ENCODE data around the gene EGLN2.
A peak's percentile ranks its signal among the peaks of the same experiment; 100 is the strongest.
"Not testable (repeated sequence)": the region's sequence is repeated elsewhere in the genome, so short reads cannot be mapped to it uniquely, and the experiment has no call there.

EGLN2 gene

GRCh38 chr19:40776932-40777644 lies 21.9 kb upstream of the EGLN2 start:
- DNase-seq = peak; percentile 39 to 77 (median 60)

GRCh38 chr19:40777645-40777936 lies 21.4 kb upstream of the EGLN2 start:
- DNase-seq = no peak

- DNase-seq = peak; percentile 98 to 100 (median 98)
Observed at GRCh38 chr19:40777937-40778705, 20.9 kb upstream of the EGLN2 start, which contains the start of gene RAB4B. TSS of gene RAB4B (plus strand) at chr19:40778247. CDS start at chr19:40778376, 129 bp downstream.

GRCh38 chr19:40778706-40779284 lies 20.2 kb upstream of the EGLN2 start:
- no peak for DNase-seq

GRCh38 chr19:40780582-40780981 lies 18.4 kb upstream of the EGLN2 start:
- DNase-seq = no peak

GRCh38 chr19:40781140-40781539 lies 17.9 kb upstream of the EGLN2 start:
- DNase-seq = no peak

GRCh38 chr19:40783711-40784110 lies 15.3 kb upstream of the EGLN2 start:
- DNase-seq = no peak

GRCh38 chr19:40784146-40784545 lies 14.8 kb upstream of the EGLN2 start:
- not testable (repeated sequence) for DNase-seq

GRCh38 chr19:40785526-40785925 lies 13.5 kb upstream of the EGLN2 start:
- DNase-seq = no peak

- no peak for DNase-seq
Observed at GRCh38 chr19:40786060-40787037, 12.6 kb upstream of the EGLN2 start.

GRCh38 chr19:40791349-40791748 lies 7.6 kb upstream of the EGLN2 start:
- DNase-seq = no peak

GRCh38 chr19:40791996-40792395 lies 7.0 kb upstream of the EGLN2 start:
- no peak for DNase-seq

GRCh38 chr19:40797166-40797962 lies 1.6 kb upstream of the EGLN2 start:
- no peak for DNase-seq

- peak in 2 of 4 experiments; percentile 56 to 62 for DNase-seq
Observed at GRCh38 chr19:40797963-40798682, 868 bp upstream of the EGLN2 start.

- no peak for DNase-seq
Observed at GRCh38 chr19:40799558-40800338, 757 bp downstream of the EGLN2 start.

GRCh38 chr19:40800339-40800996 lies 1.5 kb downstream of the EGLN2 start:
- DNase-seq = no peak

- no peak for DNase-seq
Observed at GRCh38 chr19:40800997-40801377, 2.0 kb downstream of the EGLN2 start.

GRCh38 chr19:40801426-40802299 lies 2.7 kb downstream of the EGLN2 start:
- DNase-seq = no peak

Data from activated naive CD4-positive, alpha-beta T cell (primary cell).